Measurements from ENCODE around the gene NEK10.

DNA sequence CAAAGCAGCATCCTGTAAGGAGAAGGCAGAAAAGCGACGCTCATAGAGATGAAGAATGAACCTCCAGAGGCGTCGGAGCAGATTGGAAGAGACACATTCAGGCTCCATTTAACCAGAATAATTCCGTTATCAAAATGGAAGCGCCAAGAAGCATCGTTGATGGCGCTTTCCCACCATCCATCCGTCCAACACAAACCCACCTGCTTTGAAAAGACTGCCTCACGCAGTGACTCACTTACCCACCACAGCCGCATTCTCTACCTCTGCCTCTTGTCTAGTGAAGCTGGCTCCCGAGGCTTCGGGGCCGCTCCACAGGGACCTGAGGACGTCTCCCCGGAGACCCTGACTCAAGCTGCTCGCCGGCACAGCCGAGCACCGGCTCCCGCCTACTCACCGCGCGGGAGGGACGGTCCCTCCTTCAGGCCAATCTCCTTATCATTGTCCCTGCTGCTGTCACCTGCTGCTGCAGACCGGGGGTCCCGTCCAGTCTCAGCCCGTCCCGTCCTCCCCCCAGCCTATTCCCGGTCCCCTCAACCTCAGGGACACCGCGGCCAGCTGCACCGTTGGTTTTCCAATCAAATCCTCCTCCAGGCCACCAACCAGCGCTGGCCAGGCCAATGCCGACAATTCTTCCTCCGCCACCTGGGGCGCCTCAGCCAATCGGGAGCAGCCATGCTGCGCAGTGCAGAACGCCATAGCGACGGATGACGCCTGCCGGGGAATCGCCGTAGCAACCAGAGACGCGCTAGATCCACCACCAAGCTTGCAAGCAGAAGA, at the start of gene NEK10:
- TF ChIP-seq, protein P1, sequence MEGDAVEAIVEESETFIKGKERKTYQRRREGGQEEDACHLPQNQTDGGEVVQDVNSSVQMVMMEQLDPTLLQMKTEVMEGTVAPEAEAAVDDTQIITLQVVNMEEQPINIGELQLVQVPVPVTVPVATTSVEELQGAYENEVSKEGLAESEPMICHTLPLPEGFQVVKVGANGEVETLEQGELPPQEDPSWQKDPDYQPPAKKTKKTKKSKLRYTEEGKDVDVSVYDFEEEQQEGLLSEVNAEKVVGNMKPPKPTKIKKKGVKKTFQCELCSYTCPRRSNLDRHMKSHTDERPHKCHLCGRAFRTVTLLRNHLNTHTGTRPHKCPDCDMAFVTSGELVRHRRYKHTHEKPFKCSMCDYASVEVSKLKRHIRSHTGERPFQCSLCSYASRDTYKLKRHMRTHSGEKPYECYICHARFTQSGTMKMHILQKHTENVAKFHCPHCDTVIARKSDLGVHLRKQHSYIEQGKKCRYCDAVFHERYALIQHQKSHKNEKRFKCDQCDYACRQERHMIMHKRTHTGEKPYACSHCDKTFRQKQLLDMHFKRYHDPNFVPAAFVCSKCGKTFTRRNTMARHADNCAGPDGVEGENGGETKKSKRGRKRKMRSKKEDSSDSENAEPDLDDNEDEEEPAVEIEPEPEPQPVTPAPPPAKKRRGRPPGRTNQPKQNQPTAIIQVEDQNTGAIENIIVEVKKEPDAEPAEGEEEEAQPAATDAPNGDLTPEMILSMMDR (conservative IDR thresholded peaks at IDR 0.05), result no peak
- TF ChIP-seq EZH2 (IDR thresholded peaks at IDR 0.05; ENCODE audit: low read depth), result no peak

Data from PC-9 (cell line).